ENCODE measurements around the gene NPNT. TPM values are rescaled to one million over a fixed set of nuclear protein-coding genes. Genes with fewer than 3 reads are reported as not detected.

NPNT gene
- total RNA-seq, 1 donor from 2014 or later: not detected

DNA sequence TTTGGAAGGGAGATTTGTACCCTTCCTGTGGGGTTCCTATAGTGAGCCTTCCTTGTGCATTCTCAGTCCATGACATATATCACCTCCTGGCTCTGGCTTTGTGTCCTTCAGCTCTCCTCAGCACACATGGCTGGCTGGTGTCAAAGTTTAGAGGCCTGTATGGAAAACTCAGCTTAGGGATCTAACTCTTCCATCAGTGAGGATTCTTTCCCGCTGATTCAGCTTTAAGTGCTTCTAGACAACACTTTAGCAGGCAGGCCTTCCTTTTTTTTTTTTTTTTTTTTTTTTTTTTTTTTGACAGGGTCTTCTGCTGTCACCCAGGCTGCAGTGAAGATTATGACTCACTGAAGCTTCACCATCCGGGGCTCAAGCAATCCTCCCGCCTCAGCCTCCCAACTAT lies 84.2 kb downstream of the NPNT start:
- Histone ChIP-seq H2AFZ (replicated peaks) (no peak overlapping the region), H3K27me3 (no peaks in the 10 kb centered on the region), H3K9ac (no peak overlapping the region), H3K4me1 (no peaks in the 10 kb centered on the region), H3K36me3 (no peaks in the 10 kb centered on the region), H3F3A (ENCODE audit: low read depth) (no peaks in the 10 kb centered on the region), H4K20me1 (ENCODE audit: low read depth) (no peaks in the 10 kb centered on the region), H3K9me3 (ENCODE audit: low read depth) (no peaks in the 10 kb centered on the region), H3K4me2 (no peak overlapping the region), H3K4me3 (no peak overlapping the region), H3K27ac (no peak overlapping the region), H3K79me2 (ENCODE audit: low read depth) (no peaks in the 10 kb centered on the region)
- Mint-ChIP-seq H3K36me3 (no peaks in the 10 kb centered on the region), H3K4me1 (no peaks in the 10 kb centered on the region), H3K4me3 (no peak overlapping the region), H3K27me3 (ENCODE audit: insufficient read depth, low read depth) (no peaks in the 10 kb centered on the region), H3K27ac (no peak overlapping the region), H3K9me3 (no peaks in the 10 kb centered on the region)
- DNase-seq (ENCODE audit: low spot score): no peak
- TF ChIP-seq EZH2phosphoT487 (IDR thresholded peaks at IDR 0.05) (no peak), EZH2 (IDR thresholded peaks at IDR 0.05) (no peak)
- TF ChIP-seq, protein P1, sequence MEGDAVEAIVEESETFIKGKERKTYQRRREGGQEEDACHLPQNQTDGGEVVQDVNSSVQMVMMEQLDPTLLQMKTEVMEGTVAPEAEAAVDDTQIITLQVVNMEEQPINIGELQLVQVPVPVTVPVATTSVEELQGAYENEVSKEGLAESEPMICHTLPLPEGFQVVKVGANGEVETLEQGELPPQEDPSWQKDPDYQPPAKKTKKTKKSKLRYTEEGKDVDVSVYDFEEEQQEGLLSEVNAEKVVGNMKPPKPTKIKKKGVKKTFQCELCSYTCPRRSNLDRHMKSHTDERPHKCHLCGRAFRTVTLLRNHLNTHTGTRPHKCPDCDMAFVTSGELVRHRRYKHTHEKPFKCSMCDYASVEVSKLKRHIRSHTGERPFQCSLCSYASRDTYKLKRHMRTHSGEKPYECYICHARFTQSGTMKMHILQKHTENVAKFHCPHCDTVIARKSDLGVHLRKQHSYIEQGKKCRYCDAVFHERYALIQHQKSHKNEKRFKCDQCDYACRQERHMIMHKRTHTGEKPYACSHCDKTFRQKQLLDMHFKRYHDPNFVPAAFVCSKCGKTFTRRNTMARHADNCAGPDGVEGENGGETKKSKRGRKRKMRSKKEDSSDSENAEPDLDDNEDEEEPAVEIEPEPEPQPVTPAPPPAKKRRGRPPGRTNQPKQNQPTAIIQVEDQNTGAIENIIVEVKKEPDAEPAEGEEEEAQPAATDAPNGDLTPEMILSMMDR (IDR thresholded peaks at IDR 0.05): no peak

DNA sequence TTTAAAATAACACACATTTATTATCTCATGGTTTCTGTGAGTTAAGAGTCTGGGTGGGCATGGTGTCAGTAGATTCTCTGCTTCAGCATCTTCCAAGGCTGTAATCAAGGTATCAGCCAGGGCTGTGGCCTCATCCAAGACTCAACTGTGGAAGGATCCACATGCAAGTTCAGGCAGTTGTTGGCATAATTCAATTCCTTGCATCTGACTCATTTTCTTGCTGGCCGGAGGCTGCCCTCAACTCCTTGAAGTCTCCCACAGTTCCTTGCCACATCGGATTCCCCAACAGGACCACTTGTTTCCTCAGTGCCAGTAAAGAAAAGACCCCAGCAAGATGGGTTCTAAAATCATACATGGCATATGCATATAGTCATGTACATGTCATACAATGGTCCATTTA lies 93.4 kb downstream of the NPNT start:
- H3K9ac ChIP-seq: no peak overlapping the region
- no peaks in the 10 kb centered on the region for H3K27me3 ChIP-seq
- H3K36me3 ChIP-seq: no peaks in the 10 kb centered on the region
- H3K4me1 Mint-ChIP-seq: no peaks in the 10 kb centered on the region
- H3K4me3 Mint-ChIP-seq: no peak overlapping the region
- H3F3A ChIP-seq (ENCODE audit: low read depth): no peaks in the 10 kb centered on the region
- no peaks in the 10 kb centered on the region for H3K4me1 ChIP-seq
- H3K27ac ChIP-seq: no peak overlapping the region
- H3K79me2 ChIP-seq (ENCODE audit: low read depth): no peaks in the 10 kb centered on the region
- H3K27ac Mint-ChIP-seq: no peak overlapping the region
- no peaks in the 10 kb centered on the region for H3K9me3 ChIP-seq (ENCODE audit: low read depth)
- H3K4me2 ChIP-seq: no peak overlapping the region
- H3K36me3 Mint-ChIP-seq: no peaks in the 10 kb centered on the region
- H3K9me3 Mint-ChIP-seq: peaks cover 3% of the 10 kb centered on the region
- no peaks in the 10 kb centered on the region for H4K20me1 ChIP-seq (ENCODE audit: low read depth)
- H3K27me3 Mint-ChIP-seq (ENCODE audit: insufficient read depth, low read depth): peaks cover 2% of the 10 kb centered on the region
- H2AFZ ChIP-seq (replicated peaks): no peak overlapping the region
- DNase-seq (ENCODE audit: low spot score): no peak
- TF ChIP-seq, protein P1 (IDR thresholded peaks at IDR 0.05): no peak
- TF ChIP-seq EZH2phosphoT487 (IDR thresholded peaks at IDR 0.05): no peak
- no peak for TF ChIP-seq EZH2 (IDR thresholded peaks at IDR 0.05)
- H3K4me3 ChIP-seq: no peak overlapping the region

DNA sequence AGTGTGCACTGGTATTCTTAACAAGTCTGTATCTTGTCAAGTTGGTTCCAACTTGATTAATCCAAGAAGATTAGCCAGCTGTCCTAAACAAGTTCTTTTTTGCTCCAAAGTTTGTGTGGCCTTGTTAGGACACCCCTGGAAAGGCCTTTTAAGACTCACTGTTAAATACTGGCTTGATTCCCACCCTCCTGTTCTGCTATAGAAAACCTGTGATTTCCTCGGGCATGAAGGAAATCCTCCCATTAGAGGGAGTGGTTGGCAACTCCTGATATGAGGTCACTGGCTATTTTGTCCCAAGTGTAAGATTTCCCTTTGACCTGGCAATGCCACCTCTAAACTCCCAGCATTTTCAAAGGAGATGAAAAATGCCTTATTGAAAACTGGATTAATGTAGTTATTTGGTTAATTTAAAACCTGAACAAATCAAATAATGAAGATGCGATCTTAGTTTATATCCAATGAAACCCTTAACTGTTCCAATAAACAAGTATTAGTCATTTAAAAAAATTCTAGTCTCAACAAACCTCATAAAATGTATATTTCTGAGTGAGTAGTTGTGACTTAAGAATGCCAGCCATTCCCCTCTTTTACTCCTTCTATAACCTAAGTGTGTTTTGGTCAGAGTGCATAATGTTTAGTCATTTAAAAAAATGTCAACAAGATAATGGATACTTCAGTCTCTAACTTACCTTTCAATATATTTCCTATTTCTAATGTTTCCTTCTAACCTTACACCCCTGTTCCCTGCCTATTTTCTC lies 94.4 kb downstream of the NPNT start:
- Mint-ChIP-seq H3K27ac (no peak overlapping the region), H3K9me3 (peaks cover 3% of the 10 kb centered on the region), H3K4me1 (no peaks in the 10 kb centered on the region), H3K4me3 (no peak overlapping the region), H3K27me3 (ENCODE audit: insufficient read depth, low read depth) (peaks cover 2% of the 10 kb centered on the region), H3K36me3 (no peaks in the 10 kb centered on the region)
- Histone ChIP-seq H3K4me1 (no peaks in the 10 kb centered on the region), H3K9ac (no peak overlapping the region), H3K27me3 (no peaks in the 10 kb centered on the region), H3K27ac (no peak overlapping the region), H3K79me2 (ENCODE audit: low read depth) (no peaks in the 10 kb centered on the region), H4K20me1 (ENCODE audit: low read depth) (no peaks in the 10 kb centered on the region), H2AFZ (replicated peaks) (no peak overlapping the region), H3F3A (ENCODE audit: low read depth) (no peaks in the 10 kb centered on the region), H3K4me2 (no peak overlapping the region), H3K4me3 (no peak overlapping the region), H3K9me3 (ENCODE audit: low read depth) (no peaks in the 10 kb centered on the region), H3K36me3 (no peaks in the 10 kb centered on the region)
- no peak for DNase-seq (ENCODE audit: low spot score)
- TF ChIP-seq EZH2 (IDR thresholded peaks at IDR 0.05) (no peak), EZH2phosphoT487 (IDR thresholded peaks at IDR 0.05) (no peak)
- TF ChIP-seq, protein P1 (IDR thresholded peaks at IDR 0.05): no peak

Data from neural progenitor cell (in vitro differentiated cells).